Fibroblast of the conjunctiva (primary cell): ENCODE results near the gene FAM118B.
"Not testable (repeated sequence)": the region's sequence is repeated elsewhere in the genome, so short reads cannot be mapped to it uniquely, and the experiment has no call there.

ENCODE experiments used
- DNase-seq: peaks from one replicate; pipeline ENCODE4 v3.0.0-alpha.2; 2010; ENCODE audit warnings: low read depth

Gene FAM118B

GRCh38 chr11:126277322-126277721, 65.7 kb downstream of the FAM118B start:
- DNase-seq, result no peak

DNA sequence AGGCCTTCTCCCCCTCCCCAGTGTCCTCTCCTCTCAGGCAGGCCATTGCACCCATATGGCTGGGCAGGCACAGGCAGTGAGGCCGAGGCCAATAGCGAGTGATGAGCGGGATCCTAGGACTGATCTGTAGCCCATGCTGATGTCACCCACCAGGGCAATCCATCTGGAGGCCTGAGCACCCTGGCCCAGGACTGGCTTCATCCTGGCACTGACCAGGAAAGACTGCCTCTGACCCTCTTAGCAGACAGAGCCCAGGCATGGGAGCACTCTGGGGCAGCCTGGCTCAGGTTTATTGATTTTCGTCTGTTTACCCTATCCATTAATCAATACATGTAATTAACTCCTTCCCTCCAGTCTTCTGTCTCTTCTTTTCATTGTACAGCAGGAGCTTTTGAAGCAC, 66.2 kb downstream of the FAM118B start:
- no peak for DNase-seq

DNA sequence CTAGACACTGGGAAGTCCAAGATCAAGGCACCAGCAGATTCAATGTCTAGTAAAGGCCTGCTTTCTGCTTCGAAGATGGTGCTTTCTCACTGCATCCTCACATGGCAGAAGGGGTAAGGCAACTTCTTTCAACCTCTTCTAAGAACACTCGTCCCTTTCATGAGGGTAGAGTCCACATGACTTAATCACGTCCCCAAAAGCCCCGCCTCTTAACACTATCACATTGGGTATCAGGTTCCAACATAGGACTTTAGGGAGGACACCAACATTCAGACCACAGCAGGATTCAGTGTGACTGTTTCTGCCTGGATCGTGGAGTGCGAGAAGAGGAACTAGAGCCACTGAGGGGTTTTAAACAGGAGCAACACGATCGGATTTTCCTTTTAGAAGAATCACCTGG, 67.6 kb downstream of the FAM118B start:
- DNase-seq, result no peak

DNA sequence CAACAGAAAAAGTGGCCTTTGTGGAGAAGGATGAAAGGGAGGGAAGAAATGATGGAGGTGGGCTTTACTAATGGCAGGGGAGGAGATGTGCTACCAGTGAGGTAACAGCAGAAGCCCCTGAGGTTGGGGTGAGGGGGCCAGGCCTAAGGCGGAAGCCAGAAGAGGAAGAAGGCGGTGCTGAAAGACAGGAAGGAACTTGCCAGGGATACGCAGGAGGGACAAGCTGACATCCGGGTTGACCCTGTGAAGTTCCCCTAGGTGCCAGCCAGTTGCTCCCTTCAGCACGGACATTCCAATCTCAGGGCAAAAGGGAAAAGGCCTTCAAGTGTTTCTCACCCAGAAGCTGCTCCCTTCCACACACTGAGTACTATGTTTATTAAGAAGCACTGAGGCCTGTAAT, 69.0 kb downstream of the FAM118B start:
- no peak for DNase-seq

DNA sequence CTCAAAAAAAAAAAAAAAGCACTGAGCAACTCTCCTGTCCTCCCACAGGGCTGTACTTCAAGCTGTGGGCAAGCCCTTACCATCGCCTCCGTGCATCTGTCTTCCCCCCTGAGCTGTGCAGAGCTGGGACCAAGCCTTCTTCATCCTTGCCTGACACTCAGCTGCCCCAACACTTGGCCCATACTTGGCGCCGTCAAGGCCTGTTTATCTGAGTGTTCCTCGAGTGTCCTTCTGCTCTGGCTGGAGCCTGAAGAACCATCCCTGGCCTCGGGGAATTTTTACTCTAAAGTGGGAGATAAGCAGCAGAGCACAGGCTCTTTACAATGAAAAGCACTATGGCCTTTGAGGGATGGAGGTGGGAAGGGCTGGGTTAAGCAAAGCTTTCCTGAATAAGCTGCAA, 69.7 kb downstream of the FAM118B start:
- no peak for DNase-seq

- DNase-seq, result no peak
Measured at GRCh38 chr11:126281666-126282175, 70.1 kb downstream of the FAM118B start.

DNA sequence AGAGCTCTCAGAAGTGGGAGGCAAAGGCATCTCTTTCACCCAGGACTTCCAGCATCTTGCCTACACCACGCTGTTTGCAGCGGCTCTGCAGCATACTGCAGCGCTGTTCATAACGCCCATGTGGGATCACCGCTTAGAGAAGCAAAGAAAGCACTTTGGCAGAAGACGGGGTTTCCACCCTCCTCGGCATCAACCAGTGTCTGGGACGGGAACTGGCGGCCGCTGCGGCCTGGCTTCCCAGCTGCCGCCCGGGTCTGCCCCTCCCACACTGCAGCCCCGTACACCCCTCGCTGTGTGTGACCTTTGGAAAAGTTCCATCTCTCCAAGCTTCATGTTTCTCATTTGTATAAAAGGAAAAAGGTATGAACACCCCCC, 70.8 kb downstream of the FAM118B start:
- DNase-seq, result no peak

GRCh38 chr11:126282736-126283591, 71.4 kb downstream of the FAM118B start, which contains the start of gene TIRAP:
Gene TIRAP (plus strand): TSS chr11:126283093. CDS start chr11:126290895, 7,802 bp downstream.
- no peak for DNase-seq

DNA sequence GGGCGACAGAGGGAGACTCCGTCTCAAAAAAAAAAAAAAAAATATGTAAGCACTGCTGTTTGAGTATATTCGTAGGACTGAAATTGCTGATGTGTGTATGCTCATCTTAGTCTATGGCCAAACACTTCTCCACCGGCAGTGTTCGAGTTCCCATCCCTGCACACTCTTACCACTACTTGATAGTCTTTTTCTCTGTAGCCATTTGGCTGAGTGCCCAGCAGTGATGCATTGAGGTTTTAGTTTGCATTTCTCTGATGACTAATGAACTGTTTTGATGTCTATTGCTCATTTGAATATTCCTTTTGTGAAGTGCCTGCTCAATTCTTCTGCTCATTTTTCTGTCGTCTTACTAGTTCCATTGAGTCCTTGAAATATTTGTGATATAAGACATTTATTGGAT, 73.2 kb downstream of the FAM118B start:
- DNase-seq, result peak; percentile 76

DNA sequence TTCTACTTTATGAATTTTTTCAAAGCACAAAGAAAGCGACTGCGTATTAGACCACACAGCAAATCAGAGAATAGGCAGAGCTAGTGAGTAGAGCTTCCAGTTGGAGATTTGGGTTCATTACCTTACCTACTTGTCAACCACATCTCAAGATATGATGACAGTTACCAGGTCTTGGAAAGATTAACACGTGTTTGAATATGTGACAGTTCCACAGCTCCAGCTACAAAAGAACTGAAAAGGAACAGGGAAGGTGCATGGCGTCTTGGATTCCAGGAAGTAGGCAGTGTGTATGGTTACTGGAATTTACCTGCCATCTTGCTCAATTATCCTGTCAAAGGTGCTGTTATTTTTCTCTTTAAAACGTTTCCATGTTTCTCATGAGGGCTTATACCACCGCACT, 76.7 kb downstream of the FAM118B start:
- DNase-seq, result no peak

GRCh38 chr11:126290887-126291286, 79.3 kb downstream of the FAM118B start:
- no peak for DNase-seq

- DNase-seq, result no peak
Measured at GRCh38 chr11:126293726-126294125, 82.1 kb downstream of the FAM118B start.

- no peak for DNase-seq
Measured at GRCh38 chr11:126297004-126297403, 85.4 kb downstream of the FAM118B start.

DNA sequence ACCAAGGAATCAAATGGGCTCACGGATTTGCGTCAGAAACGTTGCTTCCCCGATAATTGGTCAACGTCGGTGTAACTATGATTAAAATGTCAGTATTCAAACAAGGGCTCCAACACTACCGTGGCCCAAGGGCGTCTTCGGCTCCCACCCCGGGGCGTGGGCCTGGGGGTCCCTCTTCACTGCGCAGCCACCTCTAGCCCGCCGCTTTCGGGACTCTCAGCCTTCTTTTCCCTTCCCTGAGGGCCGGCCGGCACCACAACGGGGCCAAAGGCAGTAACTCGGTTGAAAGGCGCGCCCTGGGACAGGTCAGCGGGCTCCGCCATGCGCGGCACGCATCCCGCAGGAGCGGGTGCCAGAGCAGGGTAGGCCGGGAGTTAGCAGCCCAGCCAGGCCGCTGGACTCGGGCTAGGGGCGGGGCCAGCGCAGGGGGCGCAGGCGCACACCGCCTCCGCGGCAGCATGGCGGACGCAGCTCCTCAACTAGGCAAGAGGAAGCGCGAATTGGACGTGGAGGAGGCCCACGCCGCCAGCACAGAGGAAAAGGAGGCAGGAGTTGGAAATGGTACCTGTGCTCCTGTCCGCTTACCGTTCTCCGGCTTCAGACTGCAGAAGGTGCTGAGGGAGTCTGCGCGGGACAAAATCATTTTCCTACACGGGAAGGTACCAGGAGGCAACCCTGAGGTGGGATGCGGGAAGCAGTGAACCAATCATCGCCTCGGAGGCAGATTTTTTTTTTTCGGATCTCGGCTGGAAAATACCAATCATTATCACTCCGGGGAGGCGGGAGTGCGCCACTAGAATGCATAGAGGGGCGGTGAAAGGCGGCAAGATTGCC, 92.3 kb downstream of the FAM118B start, which contains the start of gene DCPS:
TSS of gene DCPS (plus strand) at position 438 of the 834 bp plus-strand sequence. CDS start at position 459, 21 bp downstream.
- DNase-seq, result peak; percentile 80

DNA sequence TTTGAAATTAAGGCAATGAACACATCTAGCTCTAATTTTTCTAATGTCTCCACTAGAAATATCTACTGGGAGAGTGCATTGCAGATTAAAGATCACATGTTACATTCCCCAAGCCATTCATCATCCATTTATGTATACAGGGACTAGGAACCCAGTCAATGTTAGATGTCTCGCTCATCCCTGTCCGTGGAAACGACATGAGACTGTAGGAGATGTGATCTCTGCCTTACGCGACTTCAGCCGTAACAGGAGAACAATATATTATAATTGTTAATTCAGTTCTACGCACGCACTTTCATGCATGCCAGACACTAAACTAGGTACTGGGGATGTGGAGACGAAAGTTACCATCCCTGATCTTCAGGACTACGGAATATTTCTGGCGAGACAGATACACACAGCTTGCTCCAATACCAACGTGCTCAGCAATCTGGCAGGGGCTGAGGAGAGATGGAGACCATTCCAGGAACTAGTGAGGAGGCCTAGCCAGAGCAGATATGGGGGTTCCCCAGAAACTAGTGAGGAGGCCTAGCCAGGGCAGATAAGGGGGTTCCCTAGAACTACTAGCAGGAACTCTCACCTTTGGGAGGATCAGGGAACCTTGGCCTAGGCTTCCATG, 93.0 kb downstream of the FAM118B start:
- no peak for DNase-seq

- DNase-seq, result no peak
Measured at GRCh38 chr11:126305699-126306098, 94.1 kb downstream of the FAM118B start.

- peak; percentile 28 for DNase-seq
Measured at GRCh38 chr11:126307706-126308105, 96.1 kb downstream of the FAM118B start.

DNA sequence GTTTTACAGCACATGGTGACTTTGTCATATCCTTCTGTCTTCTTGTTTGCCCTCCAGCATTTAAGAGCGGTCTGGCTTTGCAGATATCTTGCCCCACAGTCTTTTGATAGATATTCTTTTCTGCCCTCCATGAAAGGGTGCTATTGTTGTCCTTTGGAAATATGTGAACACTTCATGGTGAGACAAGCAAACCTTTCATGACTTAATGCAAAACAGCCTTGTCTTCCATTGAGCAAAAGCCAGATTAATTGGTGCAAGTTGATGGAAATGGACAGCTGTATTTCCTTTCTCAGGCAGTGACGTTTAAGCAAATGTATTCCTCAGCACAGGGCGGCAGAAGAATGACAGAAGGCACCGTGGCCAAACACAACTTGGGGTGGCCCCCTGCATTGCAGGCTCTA, 96.7 kb downstream of the FAM118B start:
- DNase-seq, result no peak

GRCh38 chr11:126308771-126309170, 97.2 kb downstream of the FAM118B start:
- not testable (repeated sequence) for DNase-seq

DNA sequence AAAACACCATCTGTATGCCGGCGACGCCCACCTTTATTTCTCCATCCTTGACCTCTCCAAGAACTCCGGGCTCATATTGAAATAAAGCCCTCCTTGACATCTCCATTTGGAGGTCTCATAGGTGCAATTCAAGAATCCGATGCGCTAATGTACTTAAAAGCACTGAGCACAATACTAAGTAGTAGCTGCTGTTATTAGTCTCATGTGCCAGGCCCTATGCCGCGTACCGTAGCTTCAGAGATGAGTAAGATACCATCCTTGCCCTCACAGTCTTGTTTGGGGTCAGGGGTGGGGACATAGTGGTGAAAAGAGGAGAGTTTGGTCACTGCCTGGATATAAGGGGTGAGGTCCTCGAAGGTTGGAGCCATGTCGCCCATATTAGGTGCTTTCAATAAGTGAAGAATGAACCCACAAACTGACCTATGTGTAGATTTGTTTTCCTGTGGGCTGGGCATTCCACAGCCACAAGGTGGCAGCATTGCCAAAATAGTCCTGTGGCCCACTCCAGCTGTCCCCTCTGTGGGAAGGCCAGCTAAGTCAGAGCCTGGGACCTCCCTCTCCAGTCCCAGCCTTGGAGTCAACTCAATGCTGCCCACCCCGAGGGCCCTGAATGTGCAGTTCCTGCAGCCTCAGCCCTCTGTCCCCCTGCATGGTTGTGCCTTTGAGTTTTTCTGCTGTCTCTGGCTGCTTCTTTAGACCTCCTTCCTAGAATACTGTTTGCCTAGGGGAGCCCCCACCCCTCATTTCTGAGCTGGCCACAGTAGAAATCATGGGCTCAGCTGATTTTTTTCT, 98.8 kb downstream of the FAM118B start:
- DNase-seq, result peak; percentile 51

- DNase-seq, result no peak
Measured at GRCh38 chr11:126310992-126311310, 99.4 kb downstream of the FAM118B start.
